ENCODE results near the gene PARD6G. TPM values are rescaled to one million over a fixed set of nuclear protein-coding genes. Genes with fewer than 3 reads are reported as not detected.

Gene PARD6G
- total RNA-seq, 1 donor from 2014 or later = 21.8 TPM

- no peaks in the 10 kb centered on the region for H3K27me3 ChIP-seq
- no peak overlapping the region for H3K4me3 ChIP-seq
- H3K4me2 ChIP-seq = no peak overlapping the region
- peaks cover 5% of the 10 kb centered on the region for H3K79me2 ChIP-seq (ENCODE audit: low read depth)
- Mint-ChIP-seq H3K27ac (peak overlapping the region; percentile 21), H3K4me1 (peaks cover 37% of the 10 kb centered on the region), H3K36me3 (peaks cover 17% of the 10 kb centered on the region), H3K4me3 (no peak overlapping the region), H3K27me3 (ENCODE audit: insufficient read depth, low read depth) (no peaks in the 10 kb centered on the region), H3K9me3 (no peaks in the 10 kb centered on the region)
- no peak overlapping the region for H3K27ac ChIP-seq
- no peak for DNase-seq (ENCODE audit: low spot score)
- H2AFZ ChIP-seq (replicated peaks) = no peak overlapping the region
- H3F3A ChIP-seq (ENCODE audit: low read depth) = peaks cover 11% of the 10 kb centered on the region
- no peak overlapping the region for H3K9ac ChIP-seq
- H3K9me3 ChIP-seq (ENCODE audit: low read depth) = no peaks in the 10 kb centered on the region
- H3K36me3 ChIP-seq = no peaks in the 10 kb centered on the region
- H3K4me1 ChIP-seq = peaks cover 22% of the 10 kb centered on the region
- TF ChIP-seq CTCF (IDR thresholded peaks at IDR 0.05) (no peak), EZH2 (IDR thresholded peaks at IDR 0.05) (no peak), EZH2phosphoT487 (IDR thresholded peaks at IDR 0.05) (no peak)
- H4K20me1 ChIP-seq (ENCODE audit: low read depth) = no peaks in the 10 kb centered on the region
Measured at GRCh38 chr18:80194874-80195570, 52.3 kb downstream of the PARD6G start.

DNA sequence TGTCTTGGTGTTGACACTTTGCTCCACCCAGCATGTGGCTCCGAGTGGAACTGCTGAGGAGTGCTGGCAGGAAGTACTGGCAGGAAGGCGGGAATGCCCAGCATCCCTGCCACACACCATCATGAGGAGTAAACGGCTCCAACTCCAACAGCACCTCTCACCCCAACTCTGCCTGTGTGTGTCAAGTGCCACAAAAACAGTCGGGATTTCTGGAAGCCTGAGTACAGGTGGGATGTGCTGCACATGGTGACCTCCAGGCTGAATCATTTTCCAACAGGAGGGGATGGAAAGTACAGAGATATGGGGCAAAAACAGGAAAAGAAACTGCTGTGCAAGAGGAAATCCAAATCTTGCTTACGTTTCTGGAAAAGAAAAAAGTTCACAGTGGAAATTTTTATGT is 53.6 kb downstream of the PARD6G start:
- peaks cover 18% of the 10 kb centered on the region for H3K36me3 Mint-ChIP-seq
- Histone ChIP-seq H3K27ac (no peak overlapping the region), H4K20me1 (ENCODE audit: low read depth) (no peaks in the 10 kb centered on the region), H2AFZ (replicated peaks) (no peak overlapping the region), H3K4me2 (no peak overlapping the region), H3K79me2 (ENCODE audit: low read depth) (peaks cover 5% of the 10 kb centered on the region), H3K4me1 (peaks cover 22% of the 10 kb centered on the region), H3K4me3 (no peak overlapping the region), H3F3A (ENCODE audit: low read depth) (peaks cover 11% of the 10 kb centered on the region), H3K9ac (no peak overlapping the region), H3K27me3 (no peaks in the 10 kb centered on the region), H3K36me3 (no peaks in the 10 kb centered on the region), H3K9me3 (ENCODE audit: low read depth) (no peaks in the 10 kb centered on the region)
- H3K27ac Mint-ChIP-seq = no peak overlapping the region
- H3K4me1 Mint-ChIP-seq = peaks cover 31% of the 10 kb centered on the region
- no peak for DNase-seq (ENCODE audit: low spot score)
- H3K27me3 Mint-ChIP-seq (ENCODE audit: insufficient read depth, low read depth) = no peaks in the 10 kb centered on the region
- H3K9me3 Mint-ChIP-seq = no peaks in the 10 kb centered on the region
- TF ChIP-seq EZH2phosphoT487 (IDR thresholded peaks at IDR 0.05) (no peak), CTCF (IDR thresholded peaks at IDR 0.05) (no peak), EZH2 (IDR thresholded peaks at IDR 0.05) (no peak)
- no peak overlapping the region for H3K4me3 Mint-ChIP-seq

GRCh38 chr18:80192653-80193385 is 54.5 kb downstream of the PARD6G start:
- DNase-seq (ENCODE audit: low spot score) = no peak
- no peaks in the 10 kb centered on the region for H4K20me1 ChIP-seq (ENCODE audit: low read depth)
- Mint-ChIP-seq H3K9me3 (no peaks in the 10 kb centered on the region), H3K4me1 (peaks cover 28% of the 10 kb centered on the region), H3K4me3 (no peak overlapping the region), H3K36me3 (peaks cover 21% of the 10 kb centered on the region), H3K27me3 (ENCODE audit: insufficient read depth, low read depth) (peaks cover 4% of the 10 kb centered on the region), H3K27ac (no peak overlapping the region)
- peaks cover 9% of the 10 kb centered on the region for H3F3A ChIP-seq (ENCODE audit: low read depth)
- H3K4me3 ChIP-seq = no peak overlapping the region
- H2AFZ ChIP-seq (replicated peaks) = no peak overlapping the region
- no peak for TF ChIP-seq EZH2phosphoT487 (IDR thresholded peaks at IDR 0.05)
- TF ChIP-seq EZH2 (IDR thresholded peaks at IDR 0.05) = no peak
- TF ChIP-seq CTCF (IDR thresholded peaks at IDR 0.05) = no peak
- H3K9me3 ChIP-seq (ENCODE audit: low read depth) = no peaks in the 10 kb centered on the region
- H3K4me1 ChIP-seq = peaks cover 18% of the 10 kb centered on the region
- no peak overlapping the region for H3K27ac ChIP-seq
- H3K79me2 ChIP-seq (ENCODE audit: low read depth) = peaks cover 5% of the 10 kb centered on the region
- H3K36me3 ChIP-seq = no peaks in the 10 kb centered on the region
- H3K27me3 ChIP-seq = no peaks in the 10 kb centered on the region
- H3K4me2 ChIP-seq = no peak overlapping the region
- H3K9ac ChIP-seq = no peak overlapping the region

All from neural progenitor cell (in vitro differentiated cells).